Activated naive CD8-positive, alpha-beta T cell treated with anti-CD3 and anti-CD28 coated beads, Interleukin-2, amount 50 U/mL, for 24 hours (primary cell): ENCODE measurements around the gene ADAM12.

Experiments used
- ATAC-seq: fragments of 150-1000 bp; cut with Tn5 transposase; one replicate; pipeline ENCODE4 v1.10.0; 2021
- DNase-seq: peaks from one replicate; pipeline ENCODE4 v3.0.0; 2021
- H3K27ac Mint-ChIP-seq: one replicate; pipeline ENCODE4 v1.8.0; 2021; ENCODE audit warnings: mild to moderate bottlenecking, mixed read lengths
- H3K27me3 Mint-ChIP-seq: one replicate; pipeline ENCODE4 v1.8.0; 2021; ENCODE audit warnings: mixed read lengths
- H3K36me3 Mint-ChIP-seq: one replicate; pipeline ENCODE4 v1.8.0; 2021; ENCODE audit warnings: low read depth, mixed read lengths
- H3K4me1 Mint-ChIP-seq: one replicate; pipeline ENCODE4 v1.8.0; 2021; ENCODE audit warnings: mixed read lengths
- H3K4me3 Mint-ChIP-seq: one replicate; pipeline ENCODE4 v1.8.0; 2021; ENCODE audit warnings: mild to moderate bottlenecking, moderate library complexity, mixed read lengths
- H3K9me3 Mint-ChIP-seq: one replicate; pipeline ENCODE4 v1.8.0; 2021; ENCODE audit warnings: mixed read lengths

The ADAM12 gene

DNA sequence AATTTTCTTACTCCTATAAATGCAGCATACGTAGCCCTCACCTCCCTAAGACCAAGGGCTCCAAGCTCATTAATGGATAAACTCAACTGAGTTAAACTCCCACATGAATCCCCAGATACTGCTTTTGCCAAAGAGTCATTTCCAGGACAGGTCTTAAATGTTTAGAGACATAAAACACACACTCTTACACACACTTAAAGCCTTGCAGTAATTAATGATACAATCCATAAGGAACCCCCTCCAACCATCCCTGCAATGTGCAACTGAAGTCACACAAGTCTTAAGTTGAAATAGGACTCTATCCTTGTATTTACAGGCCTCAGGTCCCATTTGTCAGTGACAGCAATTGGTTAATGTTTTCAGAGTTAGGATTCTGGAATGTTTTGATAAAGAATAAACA, 297.8 kb downstream of the ADAM12 start:
- Mint-ChIP-seq H3K9me3 (no peaks in the 10 kb centered on the region), H3K27ac (no peak overlapping the region), H3K36me3 (no peaks in the 10 kb centered on the region), H3K4me3 (no peak overlapping the region), H3K27me3 (no peaks in the 10 kb centered on the region), H3K4me1 (no peaks in the 10 kb centered on the region)
- DNase-seq: no peak
- no peak for ATAC-seq

- no peak overlapping the region for H3K4me3 Mint-ChIP-seq
- ATAC-seq: no peak
- no peaks in the 10 kb centered on the region for H3K27me3 Mint-ChIP-seq
These were observed 300.3 kb downstream of the ADAM12 start for GRCh38 chr10:126087796-126088505.

DNA sequence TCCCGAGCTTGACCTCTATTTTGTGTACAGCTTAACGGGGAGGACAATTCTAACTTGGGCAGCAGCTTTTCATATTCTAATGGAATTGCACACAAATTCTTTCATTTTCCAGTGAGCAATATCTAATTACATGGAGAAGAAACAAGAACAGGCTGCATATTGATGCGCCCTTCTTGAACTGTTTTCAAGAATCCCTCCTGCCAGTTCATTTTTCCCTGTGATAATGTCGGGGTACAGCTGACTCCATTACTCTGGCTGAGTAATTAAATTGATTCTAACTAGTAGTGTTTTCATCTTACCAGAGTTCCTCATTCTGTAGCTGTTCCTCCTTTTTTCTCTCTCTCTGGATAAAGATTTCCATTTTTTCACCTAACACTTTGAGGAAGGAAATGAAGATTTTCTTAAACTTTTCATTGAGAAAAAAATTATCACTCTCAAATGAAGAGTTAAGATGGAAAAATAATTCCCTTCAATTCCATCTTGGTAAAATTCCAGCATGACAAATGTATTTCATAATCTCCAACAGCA, 301.1 kb downstream of the ADAM12 start:
- H3K4me3 Mint-ChIP-seq: no peak overlapping the region
- H3K36me3 Mint-ChIP-seq: no peaks in the 10 kb centered on the region
- H3K4me1 Mint-ChIP-seq: no peaks in the 10 kb centered on the region
- H3K9me3 Mint-ChIP-seq: no peaks in the 10 kb centered on the region
- no peak for ATAC-seq
- H3K27ac Mint-ChIP-seq: no peak overlapping the region
- no peaks in the 10 kb centered on the region for H3K27me3 Mint-ChIP-seq
- no peak for DNase-seq

More at GRCh38 chr10:126087796-126088505, 300.3 kb downstream of the ADAM12 start:
- no peaks in the 10 kb centered on the region for H3K9me3 Mint-ChIP-seq
- no peak overlapping the region for H3K27ac Mint-ChIP-seq
- DNase-seq: no peak
- H3K4me1 Mint-ChIP-seq: no peaks in the 10 kb centered on the region
- no peaks in the 10 kb centered on the region for H3K36me3 Mint-ChIP-seq

DNA sequence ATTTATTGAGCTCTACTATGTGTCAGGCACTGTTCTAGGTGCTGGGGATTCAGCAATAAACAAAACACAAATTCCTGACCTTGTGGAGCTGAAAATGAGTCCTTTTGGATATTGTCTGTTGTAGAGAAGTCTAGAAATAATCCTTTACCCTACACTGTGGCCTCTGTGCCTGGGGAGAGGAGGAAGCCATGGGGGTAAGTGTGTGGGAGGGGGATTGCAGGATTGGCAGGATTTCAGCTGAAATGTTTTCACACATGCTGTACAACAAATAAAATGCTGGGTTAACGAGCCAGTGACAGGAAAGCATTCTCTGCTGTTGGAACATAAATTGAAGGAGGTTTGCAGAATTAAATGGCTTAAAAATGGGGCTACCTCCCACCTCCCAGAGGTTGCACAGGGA, 302.5 kb downstream of the ADAM12 start:
- H3K36me3 Mint-ChIP-seq: no peaks in the 10 kb centered on the region
- ATAC-seq: no peak
- H3K27me3 Mint-ChIP-seq: peaks cover 3% of the 10 kb centered on the region
- no peak overlapping the region for H3K27ac Mint-ChIP-seq
- no peak for DNase-seq
- H3K9me3 Mint-ChIP-seq: no peaks in the 10 kb centered on the region
- no peak overlapping the region for H3K4me3 Mint-ChIP-seq
- no peaks in the 10 kb centered on the region for H3K4me1 Mint-ChIP-seq

- H3K4me1 Mint-ChIP-seq: no peaks in the 10 kb centered on the region
- no peak for DNase-seq
- H3K4me3 Mint-ChIP-seq: no peak overlapping the region
- H3K27me3 Mint-ChIP-seq: peaks cover 3% of the 10 kb centered on the region
- H3K36me3 Mint-ChIP-seq: no peaks in the 10 kb centered on the region
- H3K9me3 Mint-ChIP-seq: no peaks in the 10 kb centered on the region
- no peak overlapping the region for H3K27ac Mint-ChIP-seq
- ATAC-seq: no peak
These were observed 303.9 kb downstream of the ADAM12 start for GRCh38 chr10:126084369-126084768.

GRCh38 chr10:126083009-126083408, 305.3 kb downstream of the ADAM12 start:
- DNase-seq (no peak), ATAC-seq (no peak)
- Mint-ChIP-seq H3K4me1 (no peaks in the 10 kb centered on the region), H3K36me3 (no peaks in the 10 kb centered on the region), H3K9me3 (no peaks in the 10 kb centered on the region), H3K27me3 (peaks cover 3% of the 10 kb centered on the region), H3K4me3 (no peak overlapping the region), H3K27ac (no peak overlapping the region)

DNA sequence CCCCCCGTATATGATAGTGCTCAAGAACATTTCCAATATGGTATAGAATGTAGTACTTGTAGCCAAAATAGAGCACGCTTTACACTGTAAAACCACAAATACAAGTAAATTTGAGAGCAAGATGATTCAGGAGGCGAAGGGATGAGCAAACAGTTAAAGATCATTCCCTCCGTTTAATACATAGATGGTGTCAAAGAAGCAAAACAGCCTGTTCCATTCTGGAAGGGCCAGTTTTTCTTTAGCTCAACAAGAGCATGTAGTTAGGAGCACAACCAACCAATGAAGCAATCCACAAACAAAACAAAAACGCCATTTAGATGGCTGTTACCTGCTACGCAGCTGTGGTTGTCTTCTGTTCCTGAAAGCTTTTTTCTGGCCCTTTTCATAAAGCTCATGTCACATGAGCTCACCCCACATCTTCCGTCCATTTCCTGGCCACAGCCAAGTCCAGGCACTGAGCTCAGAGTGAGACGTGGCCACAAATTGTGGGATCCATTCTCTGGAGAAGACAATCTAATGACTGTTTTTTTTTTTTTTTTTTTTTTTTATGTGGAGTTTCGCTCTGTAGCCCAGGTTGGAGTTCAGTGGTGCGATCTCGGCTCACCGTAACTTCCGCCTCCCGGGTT, 306.3 kb downstream of the ADAM12 start:
- DNase-seq: no peak
- Mint-ChIP-seq H3K4me1 (no peaks in the 10 kb centered on the region), H3K4me3 (no peak overlapping the region), H3K9me3 (no peaks in the 10 kb centered on the region), H3K36me3 (no peaks in the 10 kb centered on the region), H3K27ac (no peak overlapping the region), H3K27me3 (peaks cover 3% of the 10 kb centered on the region)
- no peak for ATAC-seq

GRCh38 chr10:126080879-126081411, 307.3 kb downstream of the ADAM12 start:
- Mint-ChIP-seq H3K36me3 (no peaks in the 10 kb centered on the region), H3K4me3 (no peak overlapping the region), H3K27me3 (peaks cover 5% of the 10 kb centered on the region), H3K4me1 (no peaks in the 10 kb centered on the region), H3K9me3 (no peaks in the 10 kb centered on the region), H3K27ac (no peak overlapping the region)
- DNase-seq (no peak), ATAC-seq (no peak)

DNA sequence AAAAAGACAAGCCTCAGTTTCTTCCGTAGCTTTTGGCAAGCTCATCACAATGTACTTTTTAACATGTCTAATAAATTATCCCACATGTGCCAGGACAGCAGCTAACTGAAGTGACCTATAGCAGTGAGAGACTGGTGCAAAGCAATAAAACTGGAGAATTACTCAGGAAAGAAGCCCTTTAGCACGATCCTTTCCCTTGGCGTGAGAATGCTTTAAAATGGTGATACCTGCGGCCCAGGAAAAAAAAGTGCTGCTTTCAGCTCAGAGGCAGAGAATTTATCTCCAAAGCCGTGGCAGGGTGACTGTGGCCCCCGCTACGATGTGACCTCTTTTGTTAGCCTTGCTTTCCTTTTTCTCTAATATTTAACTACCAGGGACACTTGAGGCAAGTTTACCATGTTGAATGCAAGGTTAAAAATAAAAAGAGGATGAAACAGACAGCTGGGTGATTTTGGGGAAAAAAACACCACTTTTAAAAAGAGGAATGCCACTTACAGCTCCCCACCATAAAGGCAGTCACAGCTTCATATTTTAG, 307.9 kb downstream of the ADAM12 start:
- DNase-seq: no peak
- Mint-ChIP-seq H3K27ac (no peak overlapping the region), H3K4me3 (no peak overlapping the region), H3K9me3 (no peaks in the 10 kb centered on the region), H3K4me1 (no peaks in the 10 kb centered on the region), H3K27me3 (peaks cover 5% of the 10 kb centered on the region), H3K36me3 (no peaks in the 10 kb centered on the region)
- ATAC-seq: no peak

DNA sequence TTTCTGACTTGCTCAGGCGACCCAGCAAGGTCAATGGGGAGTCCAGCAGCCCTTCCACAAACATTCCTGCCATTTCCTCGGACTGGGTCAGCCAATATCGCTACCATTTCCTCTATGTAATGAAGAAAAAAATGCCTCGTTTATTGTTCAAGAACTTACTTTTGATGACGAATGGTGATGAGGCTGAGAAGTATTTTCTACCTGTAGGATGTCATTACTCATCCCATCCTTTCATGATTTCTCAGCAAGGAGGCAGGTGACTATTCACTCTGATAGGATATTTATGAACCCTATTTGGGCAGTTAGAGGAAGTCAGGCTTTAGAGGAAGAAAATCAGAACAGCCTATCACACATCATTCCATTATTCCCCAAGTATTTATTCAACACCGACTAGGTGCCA, 313.3 kb downstream of the ADAM12 start:
- Mint-ChIP-seq H3K27me3 (peaks cover 2% of the 10 kb centered on the region), H3K9me3 (no peaks in the 10 kb centered on the region), H3K4me1 (no peaks in the 10 kb centered on the region), H3K36me3 (no peaks in the 10 kb centered on the region), H3K4me3 (no peak overlapping the region), H3K27ac (no peak overlapping the region)
- DNase-seq (no peak), ATAC-seq (no peak)

GRCh38 chr10:126074291-126074690, 314.0 kb downstream of the ADAM12 start:
- Mint-ChIP-seq H3K27ac (no peak overlapping the region), H3K4me1 (no peaks in the 10 kb centered on the region), H3K4me3 (no peak overlapping the region), H3K9me3 (no peaks in the 10 kb centered on the region), H3K27me3 (peaks cover 2% of the 10 kb centered on the region), H3K36me3 (no peaks in the 10 kb centered on the region)
- ATAC-seq (no peak), DNase-seq (no peak)

DNA sequence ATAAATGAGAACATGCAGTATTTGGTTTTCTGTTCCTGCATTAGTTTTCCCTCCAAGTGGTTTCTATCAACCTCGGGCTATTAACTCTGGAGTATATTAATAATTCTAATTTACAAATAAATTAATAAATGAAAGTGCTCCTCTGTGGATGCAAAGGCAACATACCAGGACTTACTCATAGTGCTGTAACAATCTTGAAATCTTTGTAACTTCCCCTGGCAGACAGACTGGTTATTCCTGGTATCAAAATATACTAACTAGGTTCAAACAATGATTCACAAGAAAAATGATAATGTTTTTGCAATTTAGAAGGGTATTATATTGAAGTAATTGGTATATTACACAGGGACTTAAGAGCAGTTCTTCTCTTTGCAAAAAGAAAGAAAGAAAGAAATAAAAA, 314.7 kb downstream of the ADAM12 start:
- no peaks in the 10 kb centered on the region for H3K9me3 Mint-ChIP-seq
- no peaks in the 10 kb centered on the region for H3K4me1 Mint-ChIP-seq
- H3K36me3 Mint-ChIP-seq: no peaks in the 10 kb centered on the region
- no peak for DNase-seq
- ATAC-seq: no peak
- no peak overlapping the region for H3K4me3 Mint-ChIP-seq
- peaks cover 2% of the 10 kb centered on the region for H3K27me3 Mint-ChIP-seq
- H3K27ac Mint-ChIP-seq: no peak overlapping the region

DNA sequence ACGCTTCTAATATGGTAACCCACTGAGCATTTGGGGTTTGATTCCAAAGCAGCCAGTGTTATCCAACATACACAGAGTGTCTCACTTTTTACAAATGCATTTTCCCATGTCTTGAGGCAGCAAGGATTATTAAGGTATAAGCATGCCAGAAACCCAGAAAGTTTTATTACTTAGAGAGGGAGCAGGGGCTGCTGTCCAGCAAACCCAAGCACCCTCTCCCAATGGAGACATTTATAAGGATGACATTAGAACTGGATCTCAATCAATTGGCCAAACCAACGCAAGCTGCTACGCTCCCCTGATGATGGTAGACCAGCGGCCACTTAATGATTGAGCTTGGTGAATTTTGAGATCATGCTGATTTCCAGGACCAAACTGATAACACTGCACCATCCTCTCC, 315.7 kb downstream of the ADAM12 start:
- no peaks in the 10 kb centered on the region for H3K36me3 Mint-ChIP-seq
- no peak overlapping the region for H3K4me3 Mint-ChIP-seq
- no peak for DNase-seq
- H3K27ac Mint-ChIP-seq: no peak overlapping the region
- H3K4me1 Mint-ChIP-seq: no peaks in the 10 kb centered on the region
- ATAC-seq: no peak
- H3K9me3 Mint-ChIP-seq: no peaks in the 10 kb centered on the region
- peaks cover 2% of the 10 kb centered on the region for H3K27me3 Mint-ChIP-seq

- no peaks in the 10 kb centered on the region for H3K36me3 Mint-ChIP-seq
- DNase-seq: no peak
- H3K4me1 Mint-ChIP-seq: no peaks in the 10 kb centered on the region
- no peak overlapping the region for H3K27ac Mint-ChIP-seq
- H3K27me3 Mint-ChIP-seq: no peaks in the 10 kb centered on the region
- ATAC-seq: no peak
- no peak overlapping the region for H3K4me3 Mint-ChIP-seq
- no peaks in the 10 kb centered on the region for H3K9me3 Mint-ChIP-seq
These were observed 317.6 kb downstream of the ADAM12 start for GRCh38 chr10:126070476-126071215.
